Esophagus squamous epithelium (tissue), 4 donors: ENCODE measurements around the gene EWSR1.

Experiments
- POLR2A ChIP-seq, 4 donors: fragments of 450-650 bp; IDR thresholded peaks; one replicate each; pipeline ENCODE4 v1.6.1; 2017; ENCODE audit warnings: antibody characterized with exemption in 4 of 4, mild to moderate bottlenecking in 4 of 4, moderate library complexity in 3 of 4
- TF ChIP-seq, protein P1 (sequence below), 6 experiments: fragments of 450-650 bp in 4 of 6; fragments of 200-600 bp in 2 of 6; sonication (generic) in 2 of 6; IDR thresholded peaks; one replicate each; pipeline ENCODE4 v1.5.1; 2016 to 2019; ENCODE audit warnings: antibody characterized with exemption in 6 of 6, mild to moderate bottlenecking in 4 of 6, moderate library complexity in 4 of 6

DNA sequence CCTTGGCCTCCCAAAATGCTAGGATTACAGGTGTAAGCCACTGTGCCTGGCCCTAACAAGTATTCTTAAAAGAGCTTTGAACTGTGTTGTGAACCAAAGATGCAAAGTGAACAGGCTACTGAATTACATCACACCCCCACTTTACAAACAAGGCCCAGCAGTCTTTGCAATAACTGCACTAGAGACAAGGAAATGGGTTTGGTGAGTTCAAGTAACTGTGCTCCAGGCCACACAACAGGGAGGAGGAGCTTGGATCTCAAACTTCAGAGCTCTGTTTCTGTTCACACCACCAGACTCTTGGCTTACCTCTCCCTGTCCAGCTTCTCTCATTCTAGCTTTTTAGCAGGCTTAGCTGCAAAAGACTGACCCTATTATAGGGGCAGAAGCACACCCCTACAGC is 77.9 kb downstream of the EWSR1 start:
- TF ChIP-seq, protein P1, sequence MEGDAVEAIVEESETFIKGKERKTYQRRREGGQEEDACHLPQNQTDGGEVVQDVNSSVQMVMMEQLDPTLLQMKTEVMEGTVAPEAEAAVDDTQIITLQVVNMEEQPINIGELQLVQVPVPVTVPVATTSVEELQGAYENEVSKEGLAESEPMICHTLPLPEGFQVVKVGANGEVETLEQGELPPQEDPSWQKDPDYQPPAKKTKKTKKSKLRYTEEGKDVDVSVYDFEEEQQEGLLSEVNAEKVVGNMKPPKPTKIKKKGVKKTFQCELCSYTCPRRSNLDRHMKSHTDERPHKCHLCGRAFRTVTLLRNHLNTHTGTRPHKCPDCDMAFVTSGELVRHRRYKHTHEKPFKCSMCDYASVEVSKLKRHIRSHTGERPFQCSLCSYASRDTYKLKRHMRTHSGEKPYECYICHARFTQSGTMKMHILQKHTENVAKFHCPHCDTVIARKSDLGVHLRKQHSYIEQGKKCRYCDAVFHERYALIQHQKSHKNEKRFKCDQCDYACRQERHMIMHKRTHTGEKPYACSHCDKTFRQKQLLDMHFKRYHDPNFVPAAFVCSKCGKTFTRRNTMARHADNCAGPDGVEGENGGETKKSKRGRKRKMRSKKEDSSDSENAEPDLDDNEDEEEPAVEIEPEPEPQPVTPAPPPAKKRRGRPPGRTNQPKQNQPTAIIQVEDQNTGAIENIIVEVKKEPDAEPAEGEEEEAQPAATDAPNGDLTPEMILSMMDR (IDR thresholded peaks at IDR 0.05) = no peak
- no peak for TF ChIP-seq POLR2A (IDR thresholded peaks at IDR 0.05)
